CD14-positive monocyte (primary cell): ENCODE measurements around the gene MED29. TPM values are rescaled to one million over a fixed set of nuclear protein-coding genes. Genes with fewer than 3 reads are reported as not detected.
A peak's percentile ranks its signal among the peaks of the same experiment; 100 is the strongest.

Experiments
- DNase-seq, 3 donors: peaks; one replicate each; pipeline ENCODE4 v3.0.0-alpha.2; 2011 to 2022
- H2AFZ ChIP-seq: 2 replicates; pipeline ENCODE4 v1.6.0; 2012; ENCODE audit warnings: mild to moderate bottlenecking, low read depth, low read length, inconsistent platforms; ENCODE audit not compliant: insufficient read depth, poor library complexity, severe bottlenecking
- H3K27ac ChIP-seq, 2 donors: 1 replicate in 1 of 2; 2 replicates in 1 of 2; pipeline ENCODE4 v1.5.1; 2012 to 2013; ENCODE audit warnings: low read length in 2 of 2, control low read depth in 1 of 2, inconsistent platforms in 1 of 2, low read depth in 1 of 2, mild to moderate bottlenecking in 1 of 2
- H3K27me3 ChIP-seq, 2 donors: one replicate each; pipeline versions ENCODE4 v1.6.0 to v1.6.1; 2011 to 2013; ENCODE audit warnings: low read length in 2 of 2; ENCODE audit not compliant: control insufficient read depth in 2 of 2, insufficient read depth in 2 of 2
- H3K36me3 ChIP-seq, 2 donors: replicated peaks in 1 of 2; 1 replicate in 1 of 2; 2 replicates in 1 of 2; pipeline versions ENCODE4 v1.5.1 to v1.6.1; 2012 to 2013; ENCODE audit warnings: low read length in 2 of 2, control low read depth in 1 of 2, inconsistent platforms in 1 of 2, mild to moderate bottlenecking in 1 of 2; ENCODE audit not compliant: insufficient read depth in 2 of 2, control insufficient read depth in 1 of 2
- H3K4me1 ChIP-seq, 2 donors: 1 replicate in 1 of 2; 2 replicates in 1 of 2; pipeline versions ENCODE4 v1.5.1 to v1.6.1; 2012 to 2013; ENCODE audit warnings: low read length in 2 of 2, control low read depth in 1 of 2, inconsistent platforms in 1 of 2, mild to moderate bottlenecking in 1 of 2, moderate library complexity in 1 of 2; ENCODE audit not compliant: insufficient read depth in 2 of 2, control insufficient read depth in 1 of 2
- H3K4me2 ChIP-seq: replicated peaks from 2 replicates; pipeline ENCODE3; 2012; ENCODE audit warnings: low read length, moderate library complexity, mild to moderate bottlenecking; ENCODE audit not compliant: poor library complexity, severe bottlenecking; ENCODE audit errors: extremely low read depth
- H3K4me3 ChIP-seq, 3 experiments: fragments of 200-600 bp in 1 of 3; sonication (generic) in 1 of 3; replicated peaks in 1 of 3; 1 replicate in 2 of 3; 2 replicates in 1 of 3; pipeline ENCODE4 v1.5.1; 2011 to 2013; ENCODE audit warnings: low read length in 3 of 3, mild to moderate bottlenecking in 3 of 3, control low read depth in 2 of 3, low read depth in 2 of 3, inconsistent platforms in 1 of 3, moderate library complexity in 1 of 3
- H3K79me2 ChIP-seq: 2 replicates; pipeline ENCODE4 v1.6.0; 2012; ENCODE audit warnings: mild to moderate bottlenecking, control low read depth, inconsistent platforms, low read length, moderate library complexity; ENCODE audit not compliant: insufficient read depth
- H3K9ac ChIP-seq: 2 replicates; pipeline ENCODE4 v1.6.0; 2017; ENCODE audit warnings: low read length, mild to moderate bottlenecking; ENCODE audit not compliant: insufficient read depth, poor library complexity, severe bottlenecking
- H3K9me3 ChIP-seq, 2 donors: replicated peaks in 1 of 2; 1 replicate in 1 of 2; 2 replicates in 1 of 2; pipeline versions ENCODE4 v1.5.1 to v1.6.1; 2012 to 2013; ENCODE audit warnings: low read length in 2 of 2, control low read depth in 1 of 2; ENCODE audit not compliant: control insufficient read depth in 1 of 2, insufficient read depth in 1 of 2
- H4K20me1 ChIP-seq: 2 replicates; pipeline ENCODE4 v1.6.0; 2012; ENCODE audit warnings: mild to moderate bottlenecking, low read length, control low read depth, moderate library complexity; ENCODE audit not compliant: insufficient read depth
- H3K27ac Mint-ChIP-seq, 7 donors: one replicate each; pipeline ENCODE4 v1.8.0; 2020; ENCODE audit warnings: mild to moderate bottlenecking in 7 of 7, mixed read lengths in 7 of 7, moderate library complexity in 6 of 7, inconsistent platforms in 2 of 7
- H3K27me3 Mint-ChIP-seq, 3 donors: one replicate each; pipeline ENCODE4 v1.8.0; 2021 to 2022; ENCODE audit warnings: low read depth in 3 of 3, mild to moderate bottlenecking in 3 of 3, mixed read lengths in 3 of 3, moderate library complexity in 3 of 3, inconsistent platforms in 1 of 3
- H3K36me3 Mint-ChIP-seq, 2 donors: one replicate each; pipeline ENCODE4 v1.8.0; 2020; ENCODE audit warnings: mixed read lengths in 2 of 2, inconsistent platforms in 1 of 2, mild to moderate bottlenecking in 1 of 2
- H3K4me1 Mint-ChIP-seq: one replicate; pipeline ENCODE4 v1.8.0; 2020; ENCODE audit warnings: mild to moderate bottlenecking, mixed read lengths
- H3K4me3 Mint-ChIP-seq, 2 donors: one replicate each; pipeline ENCODE4 v1.8.0; 2020; ENCODE audit warnings: mild to moderate bottlenecking in 2 of 2, mixed read lengths in 2 of 2, moderate library complexity in 1 of 2
- H3K9me3 Mint-ChIP-seq, 7 donors: one replicate each; pipeline ENCODE4 v1.8.0; 2020 to 2022; ENCODE audit warnings: mixed read lengths in 7 of 7, mild to moderate bottlenecking in 6 of 7, moderate library complexity in 6 of 7, inconsistent platforms in 2 of 7
- WGBS: methylation state at CpG from one replicate; pipeline ENCODE4 v1.1.5; 2013; ENCODE audit warnings: missing lambda C conversion rate; ENCODE audit not compliant: insufficient coverage; 5-methylcytosine and 5-hydroxymethylcytosine counted together
- intact Hi-C, 2 donors: fragments of 100-400 bp; cut with micrococcal nuclease; formaldehyde crosslinking; loops; one replicate each; pipeline versions ENCODE4 v1.15.0 to v1.15.1; 2023
- polyA plus RNA-seq, 3 donors: library from polyadenylated mRNA; depleted of rRNA in 1 of 3; unstranded in 2 of 3; stranded (reverse) in 1 of 3; fragments of 300-500 nt in 2 of 3; fragments of >200 nt in 1 of 3; fragmentation: Illumina TruSeq in 2 of 3; gene quantifications; 1 replicate in 2 of 3; 2 replicates in 1 of 3; pipeline ENCODE4 v1.2.3, GENCODE V29; 2012 to 2021
- TF ChIP-seq, protein P1 (sequence below): fragments of 200-600 bp; IDR thresholded peaks from one replicate; pipeline ENCODE4 v1.8.0; 2022; ENCODE audit warnings: antibody characterized with exemption, mild to moderate bottlenecking

Gene MED29
- polyA plus RNA-seq, 3 donors = 35.8 to 38.2 (median 37.0) TPM

DNA sequence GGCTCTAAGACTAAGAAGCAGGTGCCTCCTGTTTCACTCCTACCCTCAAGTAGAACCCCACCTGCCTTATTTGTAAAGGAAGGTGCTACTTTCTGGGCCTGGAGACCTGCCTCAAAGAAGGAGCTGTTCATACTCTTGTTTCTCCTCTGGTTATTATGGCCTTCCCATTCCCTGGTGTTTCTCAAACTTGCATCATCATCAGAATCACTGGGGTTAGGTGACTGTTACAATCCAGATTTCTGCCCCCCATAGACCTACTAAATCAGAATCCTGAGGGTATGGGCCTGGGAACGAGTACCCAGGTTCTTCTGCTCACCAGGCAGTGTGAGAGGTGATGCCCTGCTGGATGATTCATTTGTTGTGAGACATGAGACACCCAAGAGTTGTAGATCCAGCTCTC, 30.6 kb upstream of the MED29 start:
- no peak overlapping the region for H3K4me3 ChIP-seq
- no peaks in the 10 kb centered on the region for H4K20me1 ChIP-seq
- no peaks in the 10 kb centered on the region for H3K4me1 ChIP-seq
- Mint-ChIP-seq H3K27me3 (peaks cover 0 to 3% (median 0%) of the 10 kb centered on the region in 3 donors), H3K36me3 (peaks cover 82 to 98% of the 10 kb centered on the region in 2 donors), H3K4me3 (no peak overlapping the region), H3K4me1 (no peaks in the 10 kb centered on the region), H3K27ac (peak overlapping the region in 1 of 7 donors; percentile 38), H3K9me3 (no peaks in the 10 kb centered on the region)
- H3K36me3 ChIP-seq = peaks cover 76 to 94% of the 10 kb centered on the region in 2 donors
- H2AFZ ChIP-seq = no peak overlapping the region
- no peaks in the 10 kb centered on the region for H3K9me3 ChIP-seq
- H3K9ac ChIP-seq = no peak overlapping the region
- no peak overlapping the region for H3K27ac ChIP-seq
- no peak for DNase-seq
- H3K4me2 ChIP-seq = no peak overlapping the region
- H3K79me2 ChIP-seq = no peaks in the 10 kb centered on the region
- intact Hi-C loops = no loop called here
- TF ChIP-seq, protein P1, sequence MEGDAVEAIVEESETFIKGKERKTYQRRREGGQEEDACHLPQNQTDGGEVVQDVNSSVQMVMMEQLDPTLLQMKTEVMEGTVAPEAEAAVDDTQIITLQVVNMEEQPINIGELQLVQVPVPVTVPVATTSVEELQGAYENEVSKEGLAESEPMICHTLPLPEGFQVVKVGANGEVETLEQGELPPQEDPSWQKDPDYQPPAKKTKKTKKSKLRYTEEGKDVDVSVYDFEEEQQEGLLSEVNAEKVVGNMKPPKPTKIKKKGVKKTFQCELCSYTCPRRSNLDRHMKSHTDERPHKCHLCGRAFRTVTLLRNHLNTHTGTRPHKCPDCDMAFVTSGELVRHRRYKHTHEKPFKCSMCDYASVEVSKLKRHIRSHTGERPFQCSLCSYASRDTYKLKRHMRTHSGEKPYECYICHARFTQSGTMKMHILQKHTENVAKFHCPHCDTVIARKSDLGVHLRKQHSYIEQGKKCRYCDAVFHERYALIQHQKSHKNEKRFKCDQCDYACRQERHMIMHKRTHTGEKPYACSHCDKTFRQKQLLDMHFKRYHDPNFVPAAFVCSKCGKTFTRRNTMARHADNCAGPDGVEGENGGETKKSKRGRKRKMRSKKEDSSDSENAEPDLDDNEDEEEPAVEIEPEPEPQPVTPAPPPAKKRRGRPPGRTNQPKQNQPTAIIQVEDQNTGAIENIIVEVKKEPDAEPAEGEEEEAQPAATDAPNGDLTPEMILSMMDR = no peak
- WGBS = no CpG with 5 or more reads among the region's 1 CpG
- no peaks in the 10 kb centered on the region for H3K27me3 ChIP-seq

DNA sequence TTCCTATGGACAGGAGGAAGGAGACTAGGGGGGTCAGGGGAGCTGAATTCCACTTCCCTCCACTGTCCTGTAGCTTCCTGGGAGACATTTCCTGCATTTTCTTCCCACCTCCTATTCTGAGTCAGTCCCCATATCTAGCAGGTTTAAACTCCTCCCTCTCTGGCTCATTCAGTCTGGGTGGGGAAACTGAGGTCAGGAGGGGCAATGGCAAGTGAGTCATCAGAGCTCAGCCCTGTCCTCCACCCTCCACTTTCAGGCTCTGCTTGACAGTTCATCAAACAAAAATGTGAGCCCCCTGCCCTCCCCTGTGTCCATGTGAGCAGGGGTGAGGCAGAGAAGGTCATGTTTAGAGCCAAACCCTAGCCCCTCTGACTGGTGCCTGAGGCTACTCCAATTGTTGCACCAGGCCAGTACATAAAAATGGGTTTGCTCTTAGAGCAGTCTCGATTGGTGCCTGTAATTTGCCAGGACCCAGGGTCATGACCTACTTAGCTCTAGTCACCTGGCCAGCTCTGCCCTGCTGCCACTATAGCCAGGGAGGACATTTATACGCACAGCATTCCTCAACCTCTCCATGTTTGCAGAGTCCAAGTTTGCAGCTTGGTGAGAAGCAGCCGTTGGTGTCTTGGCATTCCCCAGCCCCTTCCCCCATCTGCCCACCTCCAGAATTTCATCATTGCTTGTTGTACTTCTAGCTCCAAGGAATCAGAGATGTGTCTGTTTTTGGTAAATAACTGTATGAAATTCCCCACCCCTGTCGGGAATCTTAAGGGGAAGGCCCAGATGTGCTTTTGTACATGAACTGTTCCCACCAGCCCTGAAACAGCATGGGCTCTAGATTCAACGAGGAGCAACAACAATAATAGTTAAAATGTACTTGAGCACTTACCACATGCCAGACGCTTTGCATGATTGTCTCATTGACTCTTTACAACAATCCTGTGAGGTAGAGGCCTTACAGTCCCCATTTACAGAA, 28.2 kb upstream of the MED29 start:
- peaks cover 62 to 92% of the 10 kb centered on the region in 2 donors for H3K36me3 ChIP-seq
- no peaks in the 10 kb centered on the region for H3K4me1 ChIP-seq
- H3K9me3 ChIP-seq = no peaks in the 10 kb centered on the region
- Mint-ChIP-seq H3K36me3 (peaks cover 70 to 90% of the 10 kb centered on the region in 2 donors), H3K27me3 (peaks cover 0 to 2% (median 0%) of the 10 kb centered on the region in 3 donors), H3K4me3 (no peak overlapping the region), H3K4me1 (no peaks in the 10 kb centered on the region), H3K9me3 (no peaks in the 10 kb centered on the region), H3K27ac (peak overlapping the region in 4 of 7 donors; percentile 15 to 61 (median 38))
- WGBS = 94% methylated on average over 2 of the region's 6 CpGs
- H3K79me2 ChIP-seq = no peaks in the 10 kb centered on the region
- H3K9ac ChIP-seq = no peak overlapping the region
- TF ChIP-seq, protein P1 = no peak
- no peak overlapping the region for H3K4me2 ChIP-seq
- no peak overlapping the region for H3K4me3 ChIP-seq
- no peaks in the 10 kb centered on the region for H3K27me3 ChIP-seq
- H3K27ac ChIP-seq = no peak overlapping the region
- no peaks in the 10 kb centered on the region for H4K20me1 ChIP-seq
- intact Hi-C loops = no loop called here
- no peak overlapping the region for H2AFZ ChIP-seq
- no peak for DNase-seq
